Measurements from ENCODE around the gene NUP54.

GRCh38 chr4:76087007-76087769 lies 61.0 kb downstream of the NUP54 start:
- TF ChIP-seq SP1 (IDR thresholded peaks at IDR 0.05) = no peak
- no peak for TF ChIP-seq FOXK2 (IDR thresholded peaks at IDR 0.05)
- TF ChIP-seq L3MBTL2 (conservative IDR thresholded peaks at IDR 0.05) = peak; percentile 90
- TF ChIP-seq BHLHE40 (IDR thresholded peaks at IDR 0.05; ENCODE audit: borderline replicate concordance) = no peak
